Right ventricle myocardium superior (tissue), 1 donor: ENCODE data around the gene TOMM6. TPM values are rescaled to one million over a fixed set of nuclear protein-coding genes. Genes with fewer than 3 reads are reported as not detected.
"Not testable (repeated sequence)": the region's sequence is repeated elsewhere in the genome, so short reads cannot be mapped to it uniquely, and the experiment has no call there.

Experiments used
- ATAC-seq: fragments of 200-7000 bp; cut with Tn5 transposase; one replicate; pipeline ENCODE4 v1.9.1; 2020; ENCODE audit warnings: mild to moderate bottlenecking; ENCODE audit not compliant: poor library complexity
- DNase-seq: peaks from one replicate; pipeline ENCODE4 v3.0.0-alpha.2; 2020
- intact Hi-C: fragments of 100-400 bp; cut with DNase I; formaldehyde crosslinking; loops from one replicate; pipeline ENCODE4 v1.11.2; 2022
- total RNA-seq: library from RNA; stranded (reverse); fragmentation: NEBNext Ultra II Directional; extraction: Animal tissue kit (Norgen Biotek cat#: 25700); gene quantifications from one replicate; pipeline ENCODE4 v1.2.1, GENCODE V29; 2021
- donor health status: DM: no; HTN: yes; CAD: no; lungs with severe emphysema.

Gene TOMM6
- total RNA-seq, 1 donor from 2014 or later: 218 TPM

DNA sequence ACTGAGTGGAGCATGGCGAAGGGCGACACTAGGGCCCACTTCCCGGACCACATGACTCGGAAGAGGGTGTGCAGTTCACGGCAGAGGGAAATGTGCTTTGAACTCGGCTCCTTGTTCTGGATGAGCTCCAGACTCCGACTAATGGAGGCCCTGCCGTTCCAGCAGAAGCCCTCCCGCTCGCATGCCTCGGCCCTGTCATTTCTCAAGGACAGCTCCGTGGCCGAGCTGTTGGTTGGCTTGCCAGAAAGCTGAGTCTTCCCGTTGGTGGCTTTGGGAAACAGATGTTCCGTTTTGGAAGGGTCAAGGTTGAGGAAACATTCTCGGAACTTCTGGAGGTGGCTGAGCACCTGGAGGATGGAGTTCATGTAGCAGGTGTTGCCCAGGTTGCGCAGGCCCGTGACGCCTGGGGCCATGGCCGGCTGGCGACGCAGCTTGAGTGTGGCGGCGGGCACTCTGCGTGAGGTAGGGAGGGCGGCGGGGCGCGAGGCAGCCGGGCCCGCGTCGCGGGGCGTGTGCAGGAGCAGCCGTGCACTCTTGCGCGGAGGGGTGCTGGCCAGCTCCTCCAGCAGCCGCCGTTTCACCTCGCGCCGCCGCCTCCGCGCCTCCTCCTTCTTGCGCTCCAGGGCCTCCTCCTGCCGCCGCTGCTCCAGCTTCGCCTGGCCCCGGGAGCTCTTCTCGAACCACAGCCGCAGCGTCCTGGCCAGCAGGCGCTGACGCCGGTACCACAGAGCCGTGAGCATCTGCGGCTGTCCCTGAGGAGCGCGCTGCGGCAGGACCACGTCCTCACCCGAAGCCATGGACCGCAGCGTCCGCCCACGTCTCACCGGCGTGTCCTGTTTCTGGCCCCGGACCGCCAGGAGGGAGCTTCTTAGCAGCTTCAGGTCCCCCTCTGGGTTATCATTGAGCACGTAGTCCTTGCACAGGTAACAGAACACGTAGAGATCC, 18.6 kb downstream of the TOMM6 start:
- no peak for DNase-seq
- intact Hi-C loops: no loop called here
- no peak for ATAC-seq

DNA sequence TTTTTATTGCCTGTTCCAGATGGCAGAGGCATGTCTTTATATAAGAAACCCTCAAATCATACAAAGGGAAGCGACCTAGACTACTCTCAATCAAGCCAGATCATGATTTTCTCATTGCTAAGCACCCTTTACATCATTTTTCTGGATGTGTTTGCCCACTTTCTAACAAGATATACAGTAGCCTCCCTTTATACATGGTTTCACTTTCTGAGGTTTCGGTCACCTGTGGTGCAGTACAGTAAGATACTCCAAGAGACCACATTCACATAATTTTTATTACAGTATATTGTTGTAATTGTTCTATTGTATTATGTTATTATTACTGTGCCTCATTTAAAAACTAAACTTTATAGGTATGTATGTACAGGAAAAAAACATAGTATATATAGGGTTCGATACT, 23.6 kb downstream of the TOMM6 start:
- intact Hi-C loops: no loop called here
- DNase-seq (no peak), ATAC-seq (no peak)

DNA sequence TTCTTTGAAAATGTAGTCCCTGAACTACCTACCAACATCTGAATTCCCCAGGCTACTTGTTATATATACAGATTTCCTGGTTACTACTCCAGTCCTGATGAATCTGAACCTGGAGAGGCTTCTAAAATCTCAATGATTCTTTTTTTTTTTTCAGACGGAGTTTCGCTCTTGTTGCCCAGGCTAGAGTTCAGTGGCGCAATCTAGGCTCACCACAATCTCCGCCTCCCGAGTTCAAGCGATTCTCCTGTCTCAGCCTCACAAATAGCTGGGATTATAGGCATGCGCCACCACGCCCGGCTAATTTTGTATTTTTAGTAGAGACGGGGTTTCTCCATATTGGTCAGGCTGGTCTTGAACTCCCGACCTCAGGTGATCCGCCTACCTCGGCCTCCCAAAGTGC, 24.5 kb downstream of the TOMM6 start:
- intact Hi-C loops, ATAC-seq: not testable (repeated sequence)

DNA sequence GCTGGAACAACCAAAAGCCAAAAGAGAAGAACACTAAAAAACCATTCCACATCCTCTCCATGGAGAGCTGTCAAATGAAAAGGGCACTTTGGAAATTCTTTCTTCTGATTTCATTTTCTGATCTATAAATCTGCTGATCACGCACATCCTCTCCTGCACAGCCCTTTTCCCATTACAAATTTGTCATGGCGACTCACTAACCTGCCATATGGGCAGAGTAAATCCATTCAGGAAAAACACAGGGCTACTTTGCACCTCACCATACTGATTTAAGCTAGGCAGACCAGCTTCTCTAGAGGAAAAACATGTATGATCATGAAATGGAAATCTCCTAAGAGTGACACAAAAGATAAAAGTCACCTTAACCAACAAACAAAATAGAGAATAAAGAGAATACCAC, 26.0 kb downstream of the TOMM6 start:
- ATAC-seq (no peak), DNase-seq (no peak)
- intact Hi-C loops: no loop called here

More for the DNA sequence above, 24.5 kb downstream of the TOMM6 start:
- DNase-seq: not testable (repeated sequence)

DNA sequence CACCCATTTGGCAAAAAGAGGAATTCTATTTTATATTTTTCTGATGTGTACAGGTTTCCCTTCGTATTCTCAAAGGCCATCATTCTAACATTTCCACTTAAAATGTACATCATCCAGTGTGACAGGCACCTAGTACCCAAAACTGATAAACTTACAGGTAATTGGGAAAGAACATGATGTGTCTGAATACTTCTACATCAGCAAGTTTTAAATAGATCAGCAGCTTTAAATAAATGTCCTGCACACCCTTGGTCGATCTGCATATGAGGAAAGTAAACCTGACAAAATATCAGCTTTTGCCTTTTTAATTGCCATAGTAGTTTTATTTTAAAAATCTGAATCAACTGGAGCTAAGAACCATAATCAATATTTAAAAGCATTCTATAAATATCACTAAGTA, 26.5 kb downstream of the TOMM6 start:
- ATAC-seq: peak; percentile 61
- intact Hi-C loops: no loop called here

DNA sequence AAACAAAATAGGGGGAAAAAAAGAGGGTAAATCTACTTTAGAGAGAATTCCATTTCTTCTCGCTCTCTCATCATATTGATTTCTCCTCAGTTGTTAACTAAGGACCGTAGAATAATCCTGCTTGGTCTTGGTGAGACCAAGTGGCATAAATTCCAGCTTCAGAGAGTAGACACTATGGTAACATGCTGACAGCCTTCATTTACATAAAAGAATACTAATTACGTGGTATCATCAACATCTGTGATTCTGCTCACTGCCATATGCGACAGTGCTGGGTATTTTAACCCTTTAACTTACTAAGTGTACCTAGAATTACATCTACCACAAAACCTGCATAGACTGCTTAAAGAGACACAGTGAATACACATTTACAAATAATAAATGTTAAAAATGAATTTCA, 27.1 kb downstream of the TOMM6 start:
- intact Hi-C loops: no loop called here
- no peak for DNase-seq
- peak; percentile 26 for ATAC-seq

More for the DNA sequence above, 26.5 kb downstream of the TOMM6 start:
- no peak for DNase-seq

DNA sequence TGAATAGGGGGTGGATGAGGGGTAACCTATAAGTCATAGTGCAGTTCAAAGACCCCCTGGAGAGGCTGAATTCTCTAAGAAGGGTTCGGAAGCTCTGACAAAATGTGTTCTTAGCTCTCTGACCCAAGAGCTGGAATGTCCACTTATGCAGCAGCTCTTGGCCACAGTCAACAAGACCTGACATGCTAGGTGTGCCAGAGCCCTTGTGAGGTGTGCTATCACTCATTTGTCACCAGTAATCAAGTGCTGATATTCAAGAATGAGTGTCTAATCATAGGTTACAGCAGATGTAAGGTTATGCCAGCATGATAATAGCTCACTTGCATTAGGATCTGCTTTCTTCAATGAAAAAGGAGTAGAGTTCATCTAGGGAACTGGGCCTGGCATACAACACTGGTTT, 28.1 kb downstream of the TOMM6 start:
- DNase-seq (no peak), ATAC-seq (peak; percentile 82)
- intact Hi-C loops: no loop called here

DNA sequence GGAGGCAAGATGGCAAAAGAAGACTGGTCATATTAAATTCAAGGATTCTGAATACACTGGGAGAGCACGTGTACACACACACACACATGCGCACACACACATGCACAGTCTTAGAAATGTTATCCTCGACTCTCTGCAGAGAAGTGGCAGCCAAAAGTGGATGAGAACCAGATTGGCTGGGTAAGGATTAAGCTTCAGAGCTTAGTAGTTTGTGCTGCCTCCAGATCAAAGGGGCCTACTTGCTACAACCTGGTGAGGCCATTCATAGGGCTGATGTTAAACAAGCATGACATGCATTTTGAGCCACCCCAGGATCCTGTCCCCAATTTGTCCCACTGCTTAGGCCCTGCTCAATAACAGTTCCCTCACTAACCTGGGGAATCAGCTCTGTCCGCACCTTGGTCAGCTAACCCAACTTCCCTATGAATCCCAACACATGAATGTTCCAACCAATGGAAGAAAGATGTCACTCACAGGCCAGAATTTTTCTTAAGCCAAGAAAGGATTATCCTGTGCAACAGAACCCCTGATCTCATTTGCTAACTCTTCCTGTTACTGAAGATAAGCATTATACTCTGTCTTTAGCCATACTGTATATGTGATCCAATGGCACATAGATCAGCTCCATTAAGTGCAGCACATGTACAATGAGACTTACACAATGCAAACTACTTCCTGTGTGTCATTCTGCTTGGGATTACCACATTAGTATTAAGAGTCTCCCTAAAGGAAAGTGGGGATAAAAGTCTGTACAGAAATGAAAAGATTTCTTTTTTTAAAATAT, 31.0 kb downstream of the TOMM6 start:
- no peak for DNase-seq
- ATAC-seq: no peak
- intact Hi-C loops: no loop called here

DNA sequence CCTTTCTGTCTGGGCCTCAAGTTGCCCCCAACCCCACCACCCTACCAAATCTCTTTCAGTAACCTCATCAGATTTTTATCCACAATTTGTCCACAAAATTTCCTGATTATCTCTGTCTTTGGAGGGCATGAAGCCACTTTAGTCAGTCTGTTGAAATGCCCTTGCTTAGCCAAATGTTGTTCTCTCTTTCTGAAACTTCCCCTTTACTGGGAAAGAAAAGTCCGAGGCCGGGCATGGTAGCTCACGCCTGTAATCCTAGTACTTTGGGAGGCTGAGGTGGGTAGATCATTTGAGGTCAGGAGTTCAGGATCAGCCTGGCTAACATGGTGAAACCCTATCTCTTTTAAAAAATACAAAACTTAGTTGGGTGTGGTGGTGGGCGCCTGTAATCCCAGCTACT, 33.8 kb downstream of the TOMM6 start:
- no peak for ATAC-seq
- intact Hi-C loops: no loop called here
- no peak for DNase-seq

DNA sequence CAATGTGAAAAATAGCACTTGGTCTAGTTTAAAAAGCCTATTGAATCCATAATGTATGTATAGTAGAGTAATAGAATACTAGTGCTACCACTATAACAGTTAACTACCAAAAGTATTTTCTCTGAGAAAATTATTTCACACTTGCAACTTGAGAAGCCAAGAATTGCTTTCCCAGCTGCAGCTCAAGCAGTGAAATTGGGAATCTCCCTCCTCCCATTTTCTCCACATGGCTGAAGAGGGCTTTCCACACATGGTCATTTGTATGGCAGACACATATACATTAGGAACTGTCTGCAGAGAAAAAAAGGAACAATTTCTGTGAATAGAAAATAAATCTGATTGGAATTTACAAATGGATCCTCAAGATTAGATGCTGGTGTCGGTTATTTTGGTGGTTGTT, 34.5 kb downstream of the TOMM6 start:
- intact Hi-C loops: no loop called here
- ATAC-seq: no peak
- no peak for DNase-seq

DNA sequence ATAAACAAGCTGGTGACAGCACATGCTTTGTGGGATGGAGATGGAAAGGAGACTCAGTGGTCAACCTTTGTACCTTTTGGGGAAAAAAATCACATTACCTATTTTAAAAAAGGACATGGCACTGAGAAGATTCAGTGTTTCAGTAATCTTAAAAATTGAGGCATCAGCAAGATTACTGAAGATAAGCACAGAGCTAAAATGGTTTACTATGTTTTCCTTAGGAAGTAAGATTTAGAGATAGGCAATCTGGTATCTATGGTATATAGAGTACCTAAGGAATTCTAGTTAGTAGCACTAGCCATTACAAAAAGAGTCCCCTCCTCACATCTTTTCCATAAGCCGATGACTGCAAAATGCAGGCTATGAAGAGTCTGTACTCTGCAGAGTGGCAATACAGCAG, 35.7 kb downstream of the TOMM6 start:
- intact Hi-C loops: no loop called here
- DNase-seq (no peak), ATAC-seq (no peak)

DNA sequence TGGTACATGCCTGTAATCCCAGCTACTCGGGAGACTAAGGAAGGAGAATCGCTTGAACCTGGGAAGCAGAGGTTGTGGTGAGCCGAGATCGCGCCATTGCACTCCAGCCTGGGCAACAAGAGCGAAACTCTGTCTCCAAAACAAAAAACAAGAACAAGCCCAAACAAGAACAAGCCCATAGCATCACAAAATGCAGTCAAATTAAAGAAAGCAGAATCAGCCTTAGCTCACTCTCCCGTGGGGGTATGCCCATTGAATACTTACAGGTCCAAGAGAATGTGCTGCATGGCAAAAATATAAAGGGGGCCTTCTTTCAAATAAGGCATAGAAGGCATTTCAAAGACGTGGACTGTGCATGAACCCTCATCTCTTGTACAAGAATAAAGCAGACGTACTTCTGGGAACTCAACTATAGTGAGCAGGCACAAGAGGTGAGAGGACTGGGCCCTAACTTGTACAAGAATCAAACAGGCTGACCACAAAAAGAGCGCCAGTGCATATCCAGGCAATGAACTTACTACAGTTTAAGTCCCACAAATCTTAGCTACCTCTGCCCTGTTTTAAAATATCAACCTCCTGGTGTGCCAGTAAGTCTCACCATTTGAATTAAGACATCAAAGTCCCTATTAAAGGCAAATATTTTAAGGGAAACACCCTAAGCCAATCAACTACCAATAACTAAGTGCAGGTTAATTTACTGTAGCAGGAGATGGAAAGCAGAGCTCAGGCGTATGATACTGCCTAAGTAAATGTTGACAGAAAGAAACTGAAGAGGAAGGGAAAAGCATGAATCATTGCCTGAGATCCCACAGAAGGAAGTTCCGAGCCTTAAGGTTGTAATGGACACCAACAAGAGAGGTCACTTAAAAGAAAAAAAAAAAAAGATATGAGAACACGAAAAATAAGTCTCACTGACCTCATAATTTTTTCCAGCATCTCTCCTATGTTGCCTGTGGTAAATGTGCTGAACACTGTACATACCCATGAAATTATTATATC, 37.4 kb downstream of the TOMM6 start:
- intact Hi-C loops: no loop called here
- DNase-seq (no peak), ATAC-seq (no peak)

DNA sequence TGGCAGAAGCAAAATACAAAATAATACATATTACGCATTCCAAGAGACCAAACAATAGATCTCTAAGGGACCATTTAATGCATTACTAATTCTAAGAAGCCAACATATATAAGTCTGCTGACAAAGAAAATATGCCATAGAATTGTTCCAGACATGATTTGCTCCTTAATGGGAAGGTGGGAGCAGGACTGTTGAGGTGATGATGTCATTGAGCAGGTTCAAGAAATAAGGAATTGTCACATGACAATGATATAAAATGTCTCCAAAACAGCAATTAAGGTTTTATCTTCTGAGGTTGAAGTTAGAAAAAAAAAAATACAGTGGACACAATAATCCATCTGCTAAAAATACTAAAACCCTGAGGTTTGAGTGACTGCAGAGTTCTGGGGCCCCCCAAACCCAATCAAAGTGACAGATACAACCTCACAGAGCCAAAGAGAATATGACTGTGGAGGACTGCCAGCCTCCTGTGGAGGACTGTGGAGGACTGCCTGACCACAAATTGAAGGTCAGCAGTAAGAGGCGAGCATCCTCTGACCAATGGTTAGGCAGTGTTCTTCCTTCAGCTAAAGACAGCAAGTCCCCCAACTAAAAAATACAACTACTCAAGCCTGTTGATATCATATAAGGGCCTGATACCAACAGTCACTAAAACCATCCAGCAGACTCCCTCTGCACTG, 39.0 kb downstream of the TOMM6 start:
- no peak for DNase-seq
- no peak for ATAC-seq
- intact Hi-C loops: no loop called here

DNA sequence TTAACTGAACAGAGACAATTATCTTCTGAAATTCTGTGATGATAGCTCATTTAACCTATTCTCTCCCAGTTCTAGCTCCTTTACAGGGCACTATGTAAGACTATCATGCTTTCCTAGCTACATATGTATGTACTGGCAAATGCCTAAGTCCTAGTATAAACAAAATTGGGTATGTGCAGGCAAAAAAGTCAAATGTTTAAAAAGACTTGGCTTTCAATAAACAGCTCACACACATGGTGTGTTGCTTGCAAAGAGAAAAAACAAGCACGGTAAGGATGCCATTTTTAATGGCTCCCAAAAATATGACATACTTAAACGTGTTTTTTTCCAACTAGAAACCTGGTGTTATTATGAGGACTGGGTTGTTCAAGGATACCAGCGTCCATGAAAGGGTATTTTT, 44.8 kb downstream of the TOMM6 start:
- DNase-seq: no peak
- no peak for ATAC-seq
- intact Hi-C loops: no loop called here

DNA sequence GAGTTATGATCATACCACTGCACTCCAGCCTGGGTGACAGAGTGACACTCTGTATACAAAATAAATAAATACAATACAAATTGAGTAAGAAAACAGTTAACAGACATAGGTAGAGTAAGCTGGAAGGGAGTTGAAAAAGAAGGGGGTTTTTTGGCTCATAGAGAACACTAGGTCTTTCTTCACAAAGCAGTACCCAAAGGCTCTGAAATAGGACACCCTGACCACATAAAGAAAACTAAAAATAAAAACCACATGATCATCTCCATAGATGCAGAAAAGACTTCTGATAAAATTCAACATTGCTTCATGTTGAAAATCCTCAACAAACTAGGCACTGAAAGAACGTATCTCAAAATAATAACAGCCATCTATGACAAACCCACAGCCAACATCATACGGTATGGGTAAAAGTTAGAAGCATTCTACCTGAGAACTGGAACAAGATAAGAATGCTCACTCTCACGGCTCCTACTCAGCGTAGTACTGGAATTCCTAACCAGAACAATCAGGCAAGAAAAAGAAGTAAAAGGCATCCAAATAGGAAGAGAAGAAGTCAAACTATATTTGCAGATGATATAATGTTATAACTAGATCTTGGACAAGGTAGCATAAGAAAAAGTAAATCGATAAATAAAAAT, 48.6 kb downstream of the TOMM6 start:
- DNase-seq (no peak), ATAC-seq (no peak)
- intact Hi-C loops: no loop called here

DNA sequence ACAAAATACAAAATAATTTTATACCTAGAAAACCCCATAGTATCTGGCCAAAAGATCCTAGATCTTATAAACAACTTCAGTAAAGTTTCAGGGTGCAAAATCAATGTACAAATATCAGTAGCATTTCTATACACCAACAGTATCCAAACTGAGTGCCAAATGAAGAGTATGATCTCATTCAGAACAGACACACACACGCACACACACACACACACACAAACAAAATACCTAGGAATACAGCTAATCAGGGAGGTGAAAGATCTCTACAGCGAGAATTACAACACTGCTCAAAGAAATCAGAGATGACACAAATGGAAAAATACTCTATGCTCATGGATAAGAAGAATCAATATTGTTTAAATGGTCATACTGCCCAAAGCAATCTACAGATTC, 49.2 kb downstream of the TOMM6 start:
- intact Hi-C loops: no loop called here
- DNase-seq: no peak
- ATAC-seq: no peak
